Measurements from ENCODE around the gene ANKRD63.

DNA sequence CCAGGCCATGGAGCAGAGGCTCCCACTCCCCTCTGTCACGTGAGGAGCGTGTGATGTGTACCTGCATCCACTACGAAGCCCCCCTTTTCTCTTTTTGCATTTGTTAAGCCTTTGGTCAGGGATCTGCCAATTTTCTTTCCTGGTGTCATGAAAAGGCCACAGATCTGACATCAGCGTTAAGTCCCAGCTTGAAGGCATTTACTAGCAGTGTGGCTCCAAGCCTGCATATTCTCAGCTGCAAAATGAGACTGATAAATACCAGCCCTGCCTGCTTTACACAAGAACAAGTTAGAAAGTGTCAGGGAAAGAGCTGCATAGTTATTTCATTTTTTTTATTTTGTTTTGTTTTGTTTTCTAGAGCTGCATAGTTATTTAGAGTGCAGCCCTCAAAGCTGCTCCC is 2.3 kb upstream of the ANKRD63 start:
- TF ChIP-seq POLR2A (IDR thresholded peaks at IDR 0.05): no peak
- TF ChIP-seq, protein P1, sequence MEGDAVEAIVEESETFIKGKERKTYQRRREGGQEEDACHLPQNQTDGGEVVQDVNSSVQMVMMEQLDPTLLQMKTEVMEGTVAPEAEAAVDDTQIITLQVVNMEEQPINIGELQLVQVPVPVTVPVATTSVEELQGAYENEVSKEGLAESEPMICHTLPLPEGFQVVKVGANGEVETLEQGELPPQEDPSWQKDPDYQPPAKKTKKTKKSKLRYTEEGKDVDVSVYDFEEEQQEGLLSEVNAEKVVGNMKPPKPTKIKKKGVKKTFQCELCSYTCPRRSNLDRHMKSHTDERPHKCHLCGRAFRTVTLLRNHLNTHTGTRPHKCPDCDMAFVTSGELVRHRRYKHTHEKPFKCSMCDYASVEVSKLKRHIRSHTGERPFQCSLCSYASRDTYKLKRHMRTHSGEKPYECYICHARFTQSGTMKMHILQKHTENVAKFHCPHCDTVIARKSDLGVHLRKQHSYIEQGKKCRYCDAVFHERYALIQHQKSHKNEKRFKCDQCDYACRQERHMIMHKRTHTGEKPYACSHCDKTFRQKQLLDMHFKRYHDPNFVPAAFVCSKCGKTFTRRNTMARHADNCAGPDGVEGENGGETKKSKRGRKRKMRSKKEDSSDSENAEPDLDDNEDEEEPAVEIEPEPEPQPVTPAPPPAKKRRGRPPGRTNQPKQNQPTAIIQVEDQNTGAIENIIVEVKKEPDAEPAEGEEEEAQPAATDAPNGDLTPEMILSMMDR (IDR thresholded peaks at IDR 0.05): no peak

Data from ovary (tissue), 3 donors.